ENCODE measurements around the gene MAGOHB.

MAGOHB gene

GRCh38 chr12:10571141-10571540 lies 42.3 kb downstream of the MAGOHB start:
- Histone ChIP-seq H3K4me1 (ENCODE audit: insufficient read depth, low read length) (peaks cover 5% of the 10 kb centered on the region), H3K9me3 (ENCODE audit: insufficient read depth, low read depth, low read length) (no peaks in the 10 kb centered on the region), H3K9ac (ENCODE audit: low read depth, low read length) (no peak overlapping the region), H3K27me3 (ENCODE audit: insufficient read depth, low read length) (no peaks in the 10 kb centered on the region), H3K36me3 (ENCODE audit: insufficient read depth, low read depth, low read length) (no peaks in the 10 kb centered on the region), H3K27ac (ENCODE audit: low read length) (no peak overlapping the region), H3K4me3 (ENCODE audit: low read length) (no peak overlapping the region)

GRCh38 chr12:10567813-10568212 lies 45.6 kb downstream of the MAGOHB start:
- H3K4me1 ChIP-seq (ENCODE audit: insufficient read depth, low read length) = peaks cover under 1% of the 10 kb centered on the region; the same call in 1 of the 2 replicates
- no peak overlapping the region for H3K9ac ChIP-seq (ENCODE audit: low read depth, low read length)
- H3K27ac ChIP-seq (ENCODE audit: low read length) = no peak overlapping the region
- no peaks in the 10 kb centered on the region for H3K36me3 ChIP-seq (ENCODE audit: insufficient read depth, low read depth, low read length)
- no peak overlapping the region for H3K4me3 ChIP-seq (ENCODE audit: low read length)
- H3K9me3 ChIP-seq (ENCODE audit: insufficient read depth, low read depth, low read length) = no peaks in the 10 kb centered on the region
- H3K27me3 ChIP-seq (ENCODE audit: insufficient read depth, low read length) = no peaks in the 10 kb centered on the region

DNA sequence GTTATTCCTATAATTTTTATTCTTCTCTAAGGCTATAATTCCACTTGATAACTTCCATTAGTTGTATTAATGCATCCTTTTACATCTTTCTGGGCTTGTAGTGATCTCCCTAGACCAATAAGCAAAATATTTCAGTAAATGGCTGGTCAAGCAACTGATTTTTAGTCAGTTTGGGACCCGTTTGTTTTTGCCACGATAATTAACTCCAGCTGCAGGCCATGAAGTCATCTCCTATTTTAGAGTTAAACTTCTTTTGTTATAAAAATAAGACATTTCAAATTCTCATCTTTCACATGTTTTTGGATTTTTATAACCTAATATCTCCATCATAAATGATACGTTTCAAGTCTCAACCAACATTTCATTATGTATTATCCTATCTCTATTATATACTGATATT lies 49.4 kb downstream of the MAGOHB start:
- Histone ChIP-seq H3K36me3 (ENCODE audit: insufficient read depth, low read depth, low read length) (no peaks in the 10 kb centered on the region), H3K4me3 (ENCODE audit: low read length) (no peak overlapping the region), H3K9ac (ENCODE audit: low read depth, low read length) (no peak overlapping the region), H3K27me3 (ENCODE audit: insufficient read depth, low read length) (no peaks in the 10 kb centered on the region), H3K27ac (ENCODE audit: low read length) (no peak overlapping the region), H3K4me1 (ENCODE audit: insufficient read depth, low read length) (no peaks in the 10 kb centered on the region), H3K9me3 (ENCODE audit: insufficient read depth, low read depth, low read length) (no peaks in the 10 kb centered on the region)

DNA sequence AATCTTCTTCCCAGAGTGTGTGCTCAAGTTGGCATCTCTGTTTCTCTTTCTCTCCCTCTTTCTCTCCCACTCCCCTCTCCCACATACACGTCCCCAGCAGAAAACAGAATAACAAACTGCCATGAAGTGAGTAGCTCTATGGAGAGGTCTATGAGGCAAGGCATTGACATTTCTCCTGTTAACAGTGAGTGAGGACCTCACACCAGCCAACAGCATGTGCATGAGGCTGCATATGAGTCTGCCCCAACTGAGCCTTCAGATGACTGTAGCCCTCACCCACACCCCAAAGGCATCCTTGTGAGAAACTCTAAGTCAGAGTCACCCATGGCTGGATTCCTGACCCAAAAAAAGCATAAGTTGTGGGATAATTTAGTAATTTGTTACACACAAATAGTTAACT lies 50.4 kb downstream of the MAGOHB start:
- no peak overlapping the region for H3K9ac ChIP-seq (ENCODE audit: low read depth, low read length)
- H3K9me3 ChIP-seq (ENCODE audit: insufficient read depth, low read depth, low read length) = no peaks in the 10 kb centered on the region
- no peak overlapping the region for H3K4me3 ChIP-seq (ENCODE audit: low read length)
- H3K4me1 ChIP-seq (ENCODE audit: insufficient read depth, low read length) = no peaks in the 10 kb centered on the region
- no peaks in the 10 kb centered on the region for H3K27me3 ChIP-seq (ENCODE audit: insufficient read depth, low read length)
- H3K36me3 ChIP-seq (ENCODE audit: insufficient read depth, low read depth, low read length) = no peaks in the 10 kb centered on the region
- no peak overlapping the region for H3K27ac ChIP-seq (ENCODE audit: low read length)

GRCh38 chr12:10562306-10562933 lies 51.0 kb downstream of the MAGOHB start:
- Histone ChIP-seq H3K4me1 (ENCODE audit: insufficient read depth, low read length) (peaks cover 2% of the 10 kb centered on the region; the same call in 1 of the 2 replicates), H3K27ac (ENCODE audit: low read length) (no peak overlapping the region), H3K4me3 (ENCODE audit: low read length) (no peak overlapping the region), H3K27me3 (ENCODE audit: insufficient read depth, low read length) (no peaks in the 10 kb centered on the region), H3K36me3 (ENCODE audit: insufficient read depth, low read depth, low read length) (no peaks in the 10 kb centered on the region), H3K9me3 (ENCODE audit: insufficient read depth, low read depth, low read length) (no peaks in the 10 kb centered on the region), H3K9ac (ENCODE audit: low read depth, low read length) (no peak overlapping the region)

DNA sequence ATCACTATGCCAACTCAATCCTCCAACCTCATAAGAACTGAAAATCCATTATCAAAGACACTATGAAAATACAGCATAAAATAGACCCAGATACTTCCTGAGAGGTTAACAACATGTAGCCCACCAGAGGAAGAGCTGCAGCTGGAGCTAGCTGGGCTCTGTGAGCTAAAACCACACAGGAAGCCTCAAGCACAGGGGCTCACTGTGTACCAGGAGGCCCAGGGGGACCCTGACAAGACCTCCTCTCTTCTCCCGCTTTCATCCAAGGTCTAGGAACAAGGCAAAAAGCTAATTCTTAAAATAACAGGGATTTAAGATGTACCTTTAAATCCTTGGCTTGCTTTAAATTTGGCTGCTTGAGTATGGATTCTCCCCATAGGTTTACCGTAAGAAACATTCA lies 54.2 kb downstream of the MAGOHB start:
- Histone ChIP-seq H3K9ac (ENCODE audit: low read depth, low read length) (no peak overlapping the region), H3K9me3 (ENCODE audit: insufficient read depth, low read depth, low read length) (no peaks in the 10 kb centered on the region), H3K36me3 (ENCODE audit: insufficient read depth, low read depth, low read length) (no peaks in the 10 kb centered on the region), H3K4me3 (ENCODE audit: low read length) (no peak overlapping the region), H3K27me3 (ENCODE audit: insufficient read depth, low read length) (no peaks in the 10 kb centered on the region), H3K27ac (ENCODE audit: low read length) (no peak overlapping the region), H3K4me1 (ENCODE audit: insufficient read depth, low read length) (peaks cover 2% of the 10 kb centered on the region; the same call in 1 of the 2 replicates)

GRCh38 chr12:10558789-10559188 lies 54.6 kb downstream of the MAGOHB start:
- Histone ChIP-seq H3K27ac (ENCODE audit: low read length) (no peak overlapping the region), H3K36me3 (ENCODE audit: insufficient read depth, low read depth, low read length) (no peaks in the 10 kb centered on the region), H3K9me3 (ENCODE audit: insufficient read depth, low read depth, low read length) (no peaks in the 10 kb centered on the region), H3K4me1 (ENCODE audit: insufficient read depth, low read length) (peaks cover 2% of the 10 kb centered on the region; the same call in 1 of the 2 replicates), H3K9ac (ENCODE audit: low read depth, low read length) (no peak overlapping the region), H3K27me3 (ENCODE audit: insufficient read depth, low read length) (no peaks in the 10 kb centered on the region), H3K4me3 (ENCODE audit: low read length) (no peak overlapping the region)

DNA sequence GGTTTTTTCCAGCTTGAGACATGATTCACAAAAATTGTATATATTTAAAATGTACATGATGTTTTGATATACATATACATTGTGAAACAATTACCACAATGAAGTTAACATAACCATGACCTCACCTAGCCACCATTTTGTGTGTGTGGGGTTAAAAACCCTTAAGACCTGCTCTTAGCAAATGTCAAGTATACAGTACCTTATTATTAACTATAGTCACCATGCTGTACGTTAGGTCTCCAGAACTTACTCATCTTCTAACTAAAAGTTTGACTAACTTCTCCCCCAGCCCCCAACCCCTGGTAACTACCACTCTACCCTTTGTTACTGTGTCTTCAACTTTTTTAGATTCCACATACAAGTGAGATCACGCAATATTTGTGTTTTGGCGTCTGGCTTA lies 55.1 kb downstream of the MAGOHB start:
- H3K9me3 ChIP-seq (ENCODE audit: insufficient read depth, low read depth, low read length) = no peaks in the 10 kb centered on the region
- no peaks in the 10 kb centered on the region for H3K27me3 ChIP-seq (ENCODE audit: insufficient read depth, low read length)
- H3K9ac ChIP-seq (ENCODE audit: low read depth, low read length) = no peak overlapping the region
- peaks cover 2% of the 10 kb centered on the region; the same call in 1 of the 2 replicates for H3K4me1 ChIP-seq (ENCODE audit: insufficient read depth, low read length)
- no peaks in the 10 kb centered on the region for H3K36me3 ChIP-seq (ENCODE audit: insufficient read depth, low read depth, low read length)
- H3K27ac ChIP-seq (ENCODE audit: low read length) = no peak overlapping the region
- no peak overlapping the region for H3K4me3 ChIP-seq (ENCODE audit: low read length)

GRCh38 chr12:10557766-10558165 lies 55.6 kb downstream of the MAGOHB start:
- Histone ChIP-seq H3K27me3 (ENCODE audit: insufficient read depth, low read length) (no peaks in the 10 kb centered on the region), H3K4me1 (ENCODE audit: insufficient read depth, low read length) (peaks cover 2% of the 10 kb centered on the region; the same call in 1 of the 2 replicates), H3K36me3 (ENCODE audit: insufficient read depth, low read depth, low read length) (no peaks in the 10 kb centered on the region), H3K9ac (ENCODE audit: low read depth, low read length) (no peak overlapping the region), H3K9me3 (ENCODE audit: insufficient read depth, low read depth, low read length) (no peaks in the 10 kb centered on the region), H3K27ac (ENCODE audit: low read length) (no peak overlapping the region), H3K4me3 (ENCODE audit: low read length) (no peak overlapping the region)

GRCh38 chr12:10557329-10557728 lies 56.1 kb downstream of the MAGOHB start:
- Histone ChIP-seq H3K4me1 (ENCODE audit: insufficient read depth, low read length) (peaks cover 2% of the 10 kb centered on the region; the same call in 1 of the 2 replicates), H3K9ac (ENCODE audit: low read depth, low read length) (no peak overlapping the region), H3K27ac (ENCODE audit: low read length) (no peak overlapping the region), H3K4me3 (ENCODE audit: low read length) (no peak overlapping the region), H3K36me3 (ENCODE audit: insufficient read depth, low read depth, low read length) (no peaks in the 10 kb centered on the region), H3K9me3 (ENCODE audit: insufficient read depth, low read depth, low read length) (no peaks in the 10 kb centered on the region), H3K27me3 (ENCODE audit: insufficient read depth, low read length) (no peaks in the 10 kb centered on the region)

DNA sequence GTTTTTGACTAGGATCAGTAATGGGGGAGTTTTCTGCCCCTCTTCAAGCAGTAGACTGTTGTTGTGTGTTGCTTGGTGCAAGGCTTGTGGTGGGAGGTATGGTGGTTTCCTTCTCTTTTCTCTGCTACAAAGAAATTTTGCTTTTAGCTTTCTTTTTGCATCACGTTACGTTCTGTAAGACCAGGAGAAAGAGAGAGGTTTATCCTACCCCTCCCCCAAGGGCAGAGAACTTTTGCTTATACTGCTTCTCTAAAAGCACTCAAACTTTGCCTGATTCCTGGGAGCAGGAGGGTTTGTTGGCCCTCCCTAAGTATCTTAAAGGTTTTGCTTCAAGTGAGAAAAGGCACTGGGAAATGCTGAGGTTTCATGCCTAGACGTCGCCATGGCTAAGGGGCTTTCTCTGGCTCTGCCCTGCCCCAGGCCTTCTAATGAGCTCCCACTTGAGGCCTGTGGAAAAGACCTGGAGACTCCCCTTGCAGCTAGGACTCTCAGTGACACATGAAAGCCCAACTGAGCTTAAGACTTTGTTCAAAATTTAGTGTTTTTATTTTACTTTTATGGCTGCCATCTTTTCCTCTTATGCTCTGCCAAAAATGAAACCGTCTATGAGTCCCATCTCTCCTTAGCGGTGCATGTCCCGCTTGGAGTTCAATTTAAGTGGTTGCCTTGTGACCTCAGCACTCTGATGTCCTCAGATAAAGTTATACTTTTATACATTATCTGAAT lies 58.5 kb downstream of the MAGOHB start:
- Histone ChIP-seq H3K27ac (ENCODE audit: low read length) (no peak overlapping the region), H3K9me3 (ENCODE audit: insufficient read depth, low read depth, low read length) (no peaks in the 10 kb centered on the region), H3K27me3 (ENCODE audit: insufficient read depth, low read length) (no peaks in the 10 kb centered on the region), H3K4me1 (ENCODE audit: insufficient read depth, low read length) (peaks cover 2% of the 10 kb centered on the region; the same call in 1 of the 2 replicates), H3K4me3 (ENCODE audit: low read length) (no peak overlapping the region), H3K36me3 (ENCODE audit: insufficient read depth, low read depth, low read length) (no peaks in the 10 kb centered on the region), H3K9ac (ENCODE audit: low read depth, low read length) (no peak overlapping the region)

GRCh38 chr12:10554228-10554755 lies 59.1 kb downstream of the MAGOHB start:
- no peak overlapping the region for H3K27ac ChIP-seq (ENCODE audit: low read length)
- no peaks in the 10 kb centered on the region for H3K27me3 ChIP-seq (ENCODE audit: insufficient read depth, low read length)
- peaks cover 2% of the 10 kb centered on the region; the same call in 1 of the 2 replicates for H3K4me1 ChIP-seq (ENCODE audit: insufficient read depth, low read length)
- H3K9ac ChIP-seq (ENCODE audit: low read depth, low read length) = no peak overlapping the region
- no peaks in the 10 kb centered on the region for H3K9me3 ChIP-seq (ENCODE audit: insufficient read depth, low read depth, low read length)
- H3K36me3 ChIP-seq (ENCODE audit: insufficient read depth, low read depth, low read length) = no peaks in the 10 kb centered on the region
- H3K4me3 ChIP-seq (ENCODE audit: low read length) = no peak overlapping the region

Data from iPS-20b (cell line).